ENCODE data around the gene STS.

STS gene

DNA sequence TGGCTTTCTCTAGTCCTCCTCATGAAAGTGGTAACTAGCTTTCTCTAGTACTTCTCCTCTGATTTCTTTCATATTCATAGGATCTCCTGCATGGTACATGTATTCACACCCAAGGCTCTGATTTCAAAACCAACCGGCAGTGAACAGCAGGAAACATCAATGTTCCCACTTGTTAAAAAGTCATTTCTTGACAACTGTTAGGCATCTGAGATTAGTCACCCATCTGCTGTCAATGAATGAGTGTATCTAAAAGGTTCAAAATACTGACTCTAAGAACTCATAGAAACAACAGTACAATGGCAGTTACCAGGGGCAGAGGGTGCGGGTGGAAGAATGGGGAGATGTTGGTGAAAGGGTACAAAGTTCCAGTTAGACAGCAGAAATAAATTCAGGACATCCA lies 31.9 kb downstream of the STS start:
- DNase-seq (ENCODE audit: low spot score): no peak

GRCh38 chrX:7184816-7185215 lies 37.3 kb downstream of the STS start:
- no peak for DNase-seq (ENCODE audit: low spot score)

- no peak for DNase-seq (ENCODE audit: low spot score)
Observed at GRCh38 chrX:7188672-7189071, 41.2 kb downstream of the STS start.

DNA sequence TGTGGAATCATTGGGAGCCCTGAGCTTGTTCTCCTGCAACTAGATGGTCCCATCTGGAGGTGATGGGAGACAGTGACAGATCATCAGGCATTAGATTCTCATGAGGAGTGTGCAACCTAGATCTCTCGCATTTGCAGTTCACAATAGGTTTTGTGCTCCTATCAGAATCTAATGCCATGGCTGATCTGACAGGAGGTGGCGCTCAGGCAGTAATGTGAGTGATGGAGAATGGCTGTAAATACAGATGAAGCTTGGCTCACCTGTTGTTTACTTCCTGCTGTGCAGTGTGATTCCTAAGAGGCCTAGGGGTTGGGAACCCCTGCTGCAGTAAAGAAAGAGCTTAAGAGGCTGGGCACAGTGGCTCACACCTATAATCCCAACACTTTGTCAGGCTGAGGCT lies 42.6 kb downstream of the STS start:
- no peak for DNase-seq (ENCODE audit: low spot score)

DNA sequence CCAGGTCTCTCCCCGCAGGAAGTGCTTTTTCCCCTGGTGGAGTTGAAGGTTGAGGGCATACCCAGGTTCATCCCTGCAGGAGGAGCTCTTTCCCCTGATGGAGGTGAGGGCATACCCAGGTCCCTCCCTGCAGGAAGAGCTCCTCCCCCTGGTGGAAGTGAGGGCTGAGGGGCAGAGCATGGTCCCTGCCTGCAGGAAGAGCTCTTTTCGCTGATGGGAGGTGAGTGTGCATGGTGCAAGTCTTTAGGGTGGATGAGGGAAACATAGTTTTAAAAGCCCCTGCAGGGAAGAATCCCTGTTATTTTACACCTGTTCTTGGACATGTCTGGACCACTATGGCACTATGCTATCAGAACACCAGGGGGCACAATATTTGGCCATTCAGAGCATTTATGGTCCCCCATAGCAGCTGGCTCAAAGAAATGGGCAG lies 44.2 kb downstream of the STS start:
- DNase-seq (ENCODE audit: low spot score): peak; percentile 8

DNA sequence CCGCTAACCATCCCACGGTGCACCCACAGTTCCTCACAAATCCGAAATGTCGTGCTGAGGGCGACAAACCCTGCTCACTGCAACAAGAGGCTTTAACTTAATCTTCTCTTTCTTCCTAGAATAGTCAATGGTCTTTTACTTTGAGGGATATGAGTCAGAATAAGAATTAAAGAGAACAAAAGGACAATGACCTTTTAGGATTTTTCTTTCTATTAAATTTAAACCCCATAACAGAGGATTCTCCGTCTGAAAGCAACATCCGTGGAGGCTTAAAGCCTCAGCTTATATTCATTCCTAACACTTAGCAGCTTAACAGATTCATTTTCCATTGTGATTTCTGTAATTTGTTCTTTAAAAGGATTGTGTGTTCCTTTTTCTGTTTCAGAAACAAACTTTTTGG lies 45.4 kb downstream of the STS start:
- DNase-seq (ENCODE audit: low spot score): no peak

DNA sequence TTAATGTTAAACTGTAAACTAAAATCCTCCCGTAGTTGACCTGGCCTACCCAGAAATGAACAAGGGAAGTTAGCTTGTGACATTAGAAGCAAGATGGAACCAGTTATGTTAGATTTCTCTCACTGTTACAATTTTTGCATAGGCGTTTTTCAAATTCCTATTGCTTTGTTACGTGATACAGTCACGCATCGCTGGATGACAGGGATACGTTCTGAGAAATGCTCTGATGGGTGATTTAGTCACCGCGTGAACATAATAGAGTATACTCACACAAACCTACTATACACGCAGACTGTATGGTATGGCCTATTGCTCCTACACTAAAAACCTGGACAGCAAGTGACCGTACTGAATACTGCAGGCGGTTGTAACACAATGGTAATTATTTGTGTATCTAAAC lies 47.1 kb downstream of the STS start:
- DNase-seq (ENCODE audit: low spot score): no peak

Data from kidney tubule cell (primary cell).